ENCODE data around the gene TRAPPC3.

Gene TRAPPC3

DNA sequence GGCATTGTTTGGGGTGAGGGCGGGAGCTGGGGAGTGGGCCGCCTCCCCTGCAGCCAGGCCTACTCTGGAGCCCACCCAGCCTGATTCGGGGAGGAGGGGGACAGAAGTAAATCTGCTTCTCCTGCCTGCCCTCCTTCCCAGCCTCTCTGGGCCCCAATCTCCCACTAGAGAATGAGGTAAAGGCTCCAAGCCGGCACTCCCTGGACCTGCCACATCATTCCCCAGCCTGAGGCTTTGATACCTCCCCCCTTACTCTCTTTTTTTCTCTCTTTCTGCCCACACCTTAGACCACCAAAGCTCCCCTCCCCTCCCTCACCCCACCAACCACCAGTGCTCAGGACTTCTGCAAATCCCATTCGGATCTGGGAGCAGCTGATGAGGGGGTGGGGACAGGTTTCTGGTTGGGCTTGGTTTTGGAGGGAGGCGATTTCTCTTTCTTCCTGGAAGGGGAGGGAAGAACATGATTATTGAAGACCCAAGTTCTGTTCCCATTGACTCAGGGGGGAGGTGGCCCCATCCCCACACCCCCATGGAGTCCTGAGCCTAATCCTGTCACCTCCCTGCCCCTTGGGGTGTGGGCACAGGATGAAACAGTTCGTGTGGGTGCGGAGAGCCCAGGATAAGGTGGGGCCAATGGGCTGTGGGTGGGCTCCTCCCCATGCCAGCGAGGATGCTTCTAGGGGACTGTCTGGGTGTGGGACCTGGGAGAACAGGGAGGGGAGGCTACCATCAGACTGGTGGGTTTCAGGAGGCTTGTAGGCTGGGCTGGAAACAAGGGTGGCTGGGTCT, 8.0 kb upstream of the TRAPPC3 start:
- peak overlapping the region; percentile 86 to 94 for H3K4me3 ChIP-seq (ENCODE audit: low read depth in 1 of 2, low read length in 2 of 2)
- ATAC-seq (ENCODE audit: insufficient read depth, low read depth) (no peak; the same call in 1 of the 3 replicates), DNase-seq (peak; percentile 35)
- TF ChIP-seq, protein P1, sequence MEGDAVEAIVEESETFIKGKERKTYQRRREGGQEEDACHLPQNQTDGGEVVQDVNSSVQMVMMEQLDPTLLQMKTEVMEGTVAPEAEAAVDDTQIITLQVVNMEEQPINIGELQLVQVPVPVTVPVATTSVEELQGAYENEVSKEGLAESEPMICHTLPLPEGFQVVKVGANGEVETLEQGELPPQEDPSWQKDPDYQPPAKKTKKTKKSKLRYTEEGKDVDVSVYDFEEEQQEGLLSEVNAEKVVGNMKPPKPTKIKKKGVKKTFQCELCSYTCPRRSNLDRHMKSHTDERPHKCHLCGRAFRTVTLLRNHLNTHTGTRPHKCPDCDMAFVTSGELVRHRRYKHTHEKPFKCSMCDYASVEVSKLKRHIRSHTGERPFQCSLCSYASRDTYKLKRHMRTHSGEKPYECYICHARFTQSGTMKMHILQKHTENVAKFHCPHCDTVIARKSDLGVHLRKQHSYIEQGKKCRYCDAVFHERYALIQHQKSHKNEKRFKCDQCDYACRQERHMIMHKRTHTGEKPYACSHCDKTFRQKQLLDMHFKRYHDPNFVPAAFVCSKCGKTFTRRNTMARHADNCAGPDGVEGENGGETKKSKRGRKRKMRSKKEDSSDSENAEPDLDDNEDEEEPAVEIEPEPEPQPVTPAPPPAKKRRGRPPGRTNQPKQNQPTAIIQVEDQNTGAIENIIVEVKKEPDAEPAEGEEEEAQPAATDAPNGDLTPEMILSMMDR (IDR thresholded peaks at IDR 0.05; ENCODE audit: borderline replicate concordance, extremely low read depth, low read length, poor library complexity, severe bottlenecking), result no peak
- TF ChIP-seq EZH2 (IDR thresholded peaks at IDR 0.05; ENCODE audit: borderline replicate concordance, low read depth, low read length, severe bottlenecking), result no peak
- H3K9ac ChIP-seq (ENCODE audit: low read depth, low read length), result peak overlapping the region; percentile 93
- peak overlapping the region; percentile 93 for H3K27ac ChIP-seq (ENCODE audit: low read length)
- peaks cover 33% of the 10 kb centered on the region for H4K20me1 ChIP-seq (ENCODE audit: insufficient read depth, low read length)
- peak overlapping the region; percentile 79 for H3K4me2 ChIP-seq (ENCODE audit: insufficient read depth, low read length)
- H3K79me2 ChIP-seq (ENCODE audit: insufficient read depth, low read length), result peaks cover 73% of the 10 kb centered on the region
- H3K9me3 ChIP-seq (ENCODE audit: insufficient read depth, low read length, severe bottlenecking), result no peaks in the 10 kb centered on the region
- no peaks in the 10 kb centered on the region for H3K27me3 ChIP-seq (ENCODE audit: insufficient read depth, low read length, poor library complexity)
- peaks cover 28% of the 10 kb centered on the region for H3K36me3 ChIP-seq (ENCODE audit: insufficient read depth, low read length)
- H2AFZ ChIP-seq (ENCODE audit: low read depth, low read length), result peak overlapping the region; percentile 91
- peaks cover 70% of the 10 kb centered on the region for H3K4me1 ChIP-seq (ENCODE audit: insufficient read depth, low read length)

DNA sequence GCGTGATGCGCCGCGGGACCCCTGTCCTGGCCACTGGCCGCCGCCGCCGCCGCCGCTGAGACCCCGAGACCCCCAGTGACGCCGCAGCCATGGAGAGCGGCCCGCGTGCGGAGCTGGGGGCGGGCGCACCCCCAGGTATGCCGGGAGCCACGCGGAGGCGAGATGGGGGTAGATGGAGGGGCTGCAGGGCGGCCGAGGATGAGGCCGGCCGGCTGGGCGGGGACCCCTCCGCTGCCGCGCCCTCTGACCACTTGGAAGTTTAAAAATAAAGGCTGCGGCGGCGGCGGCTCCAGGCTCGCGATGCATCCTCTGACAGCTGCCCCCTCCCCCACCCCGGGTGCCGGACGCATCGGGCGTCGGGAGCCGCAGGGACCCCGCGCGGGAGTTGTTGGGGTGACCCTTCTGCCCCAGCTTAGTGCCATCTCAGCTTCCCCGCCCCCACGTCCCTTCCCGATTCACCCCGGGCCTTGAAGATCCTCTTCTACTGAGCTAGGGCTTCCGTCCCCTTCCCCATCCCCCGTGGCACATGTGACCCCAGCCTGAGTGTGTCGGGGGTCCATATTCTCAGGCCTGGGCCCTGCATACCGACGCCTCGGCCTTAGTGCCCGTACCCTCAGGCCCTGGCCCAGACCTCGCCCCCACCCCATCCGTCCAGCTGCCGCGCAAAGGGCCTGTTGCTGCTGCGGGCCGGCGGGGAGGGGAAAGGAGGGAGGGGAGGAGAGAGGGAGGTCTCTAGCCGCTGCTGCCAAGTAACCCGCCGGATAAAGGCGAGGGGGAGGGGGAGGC, 7.2 kb upstream of the TRAPPC3 start:
- H3K9me3 ChIP-seq (ENCODE audit: insufficient read depth, low read length, severe bottlenecking), result no peaks in the 10 kb centered on the region
- peak overlapping the region; percentile 79 for H3K4me2 ChIP-seq (ENCODE audit: insufficient read depth, low read length)
- peak overlapping the region; percentile 91 for H2AFZ ChIP-seq (ENCODE audit: low read depth, low read length)
- H3K36me3 ChIP-seq (ENCODE audit: insufficient read depth, low read length), result peaks cover 21% of the 10 kb centered on the region
- H3K4me3 ChIP-seq (ENCODE audit: low read depth in 1 of 2, low read length in 2 of 2), result peak overlapping the region; percentile 86 to 94
- ATAC-seq (ENCODE audit: insufficient read depth, low read depth) (peak; percentile 59), DNase-seq (peak; percentile 84)
- H3K27ac ChIP-seq (ENCODE audit: low read length), result peak overlapping the region; percentile 93
- H3K4me1 ChIP-seq (ENCODE audit: insufficient read depth, low read length), result peaks cover 71% of the 10 kb centered on the region
- H4K20me1 ChIP-seq (ENCODE audit: insufficient read depth, low read length), result peaks cover 26% of the 10 kb centered on the region
- peak overlapping the region; percentile 93 for H3K9ac ChIP-seq (ENCODE audit: low read depth, low read length)
- peaks cover 65% of the 10 kb centered on the region for H3K79me2 ChIP-seq (ENCODE audit: insufficient read depth, low read length)
- TF ChIP-seq, protein P1 (IDR thresholded peaks at IDR 0.05; ENCODE audit: borderline replicate concordance, extremely low read depth, low read length, poor library complexity, severe bottlenecking), result no peak
- TF ChIP-seq EZH2 (IDR thresholded peaks at IDR 0.05; ENCODE audit: borderline replicate concordance, low read depth, low read length, severe bottlenecking), result no peak
- H3K27me3 ChIP-seq (ENCODE audit: insufficient read depth, low read length, poor library complexity), result no peaks in the 10 kb centered on the region

DNA sequence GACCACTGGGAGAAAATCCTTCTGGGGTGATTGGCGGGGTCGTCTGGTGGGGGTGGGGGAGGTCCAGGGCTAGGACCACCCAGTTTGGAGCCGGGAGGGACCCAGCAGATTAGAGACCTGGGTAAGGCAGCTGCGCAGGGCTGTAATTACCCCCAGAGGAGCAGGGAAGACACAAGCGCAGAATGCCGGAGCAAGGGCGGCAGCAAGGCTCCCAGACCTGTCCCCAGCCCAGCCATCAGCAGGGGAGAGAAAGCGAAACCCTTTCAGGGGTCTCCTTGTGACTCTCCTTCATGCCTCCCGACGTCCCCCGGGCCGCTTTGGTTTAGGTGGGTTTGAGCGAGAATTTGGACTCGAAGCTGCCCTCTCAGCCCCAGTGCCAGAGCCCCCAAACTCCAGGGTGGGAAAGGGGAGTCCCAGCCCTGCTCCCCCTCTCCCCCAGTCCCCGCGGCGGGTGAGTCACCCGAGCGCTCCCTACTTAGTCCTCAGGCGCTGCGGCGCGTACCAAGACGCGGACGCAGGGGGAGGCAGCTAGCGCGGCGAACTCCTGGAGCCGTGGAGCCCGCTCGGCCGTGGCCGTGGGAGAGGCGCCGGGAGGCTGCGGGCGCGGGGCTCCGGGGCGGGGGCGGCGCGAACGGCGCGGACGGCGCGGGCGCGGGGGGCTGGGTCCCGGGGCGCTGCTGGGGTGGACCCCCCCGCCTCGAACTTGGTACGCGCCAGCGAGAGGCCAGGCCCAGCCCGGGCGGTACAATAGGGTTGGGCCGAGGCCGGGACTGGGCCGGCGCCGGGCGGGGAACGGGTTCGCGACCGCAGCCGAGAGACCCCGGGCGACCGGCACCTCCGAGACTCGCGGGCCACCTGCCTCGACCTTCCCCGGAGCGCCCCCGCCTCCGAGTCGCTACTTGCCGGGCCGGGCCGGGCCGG, 6.4 kb upstream of the TRAPPC3 start, which contains the start of gene MAP7D1:
TSS of gene MAP7D1 (plus strand) at position 753 of the 921 bp plus-strand sequence. CDS start 258 bp downstream, outside the sequence.
- Histone ChIP-seq H3K4me2 (ENCODE audit: insufficient read depth, low read length) (peak within 1 kb of the TSS; percentile 79), H3K4me1 (ENCODE audit: insufficient read depth, low read length) (peaks cover 68% of the 10 kb centered on the region), H3K9ac (ENCODE audit: low read depth, low read length) (peak within 1 kb of the TSS; percentile 93), H4K20me1 (ENCODE audit: insufficient read depth, low read length) (peaks cover 26% of the 10 kb centered on the region), H3K79me2 (ENCODE audit: insufficient read depth, low read length) (peaks cover 56% of the 10 kb centered on the region), H2AFZ (ENCODE audit: low read depth, low read length) (peak within 1 kb of the TSS; percentile 91), H3K27me3 (ENCODE audit: insufficient read depth, low read length, poor library complexity) (no peaks in the 10 kb centered on the region), H3K4me3 (ENCODE audit: low read depth in 1 of 2, low read length in 2 of 2) (peak within 1 kb of the TSS; percentile 86 to 94), H3K9me3 (ENCODE audit: insufficient read depth, low read length, severe bottlenecking) (no peaks in the 10 kb centered on the region), H3K36me3 (ENCODE audit: insufficient read depth, low read length) (peaks cover 17% of the 10 kb centered on the region), H3K27ac (ENCODE audit: low read length) (peak within 1 kb of the TSS; percentile 93)
- ATAC-seq (ENCODE audit: insufficient read depth, low read depth) (peak; percentile 65), DNase-seq (peak; percentile 83)
- TF ChIP-seq EZH2 (IDR thresholded peaks at IDR 0.05; ENCODE audit: borderline replicate concordance, low read depth, low read length, severe bottlenecking), result no peak
- TF ChIP-seq, protein P1 (IDR thresholded peaks at IDR 0.05; ENCODE audit: borderline replicate concordance, extremely low read depth, low read length, poor library complexity, severe bottlenecking), result no peak
